OCI-LY7 (cell line): ENCODE data around the gene SMPD3. TPM values are rescaled to one million over a fixed set of nuclear protein-coding genes. Genes with fewer than 3 reads are reported as not detected.

Source experiments
- BruUV-seq: library from RNA; stranded (reverse); fragments of 400-500 nt; replicated peaks from 2 replicates; lab custom pipeline; 2021; lab: Mats Ljungman, UMichigan
- CTCF ChIA-PET: fragments of 300-600 bp; sonication (Branson Sonifier 250); formaldehyde crosslinking; loops from one replicate; lab custom pipeline; 2022; ENCODE audit warnings: antibody characterized with exemption; ENCODE audit not compliant: unreplicated experiment; lab: Charles Lee
- POLR2A ChIA-PET: fragments of 300-600 bp; sonication (Branson Sonifier 250); formaldehyde crosslinking; loops from one replicate; lab custom pipeline; 2022; ENCODE audit warnings: antibody characterized with exemption; lab: Charles Lee
- DNase-seq: peaks from one replicate; pipeline ENCODE4 v3.0.0-alpha.2; 2015; ENCODE audit warnings: low spot score
- H2AFZ ChIP-seq: fragments of 200-600 bp; sonication (generic), shearing (Covaris generic); 2 replicates; pipeline ENCODE4 v1.6.1; 2014; ENCODE audit warnings: mild to moderate bottlenecking, antibody characterized with exemption, low read length, moderate library complexity
- H3K27ac ChIP-seq: fragments of 200-600 bp; sonication (generic); 2 replicates; pipeline ENCODE4 v1.5.1; 2014; ENCODE audit warnings: mixed run types, low read depth, mild to moderate bottlenecking, moderate library complexity, low read length, inconsistent platforms; ENCODE audit not compliant: poor library complexity, severe bottlenecking
- H3K36me3 ChIP-seq: fragments of 200-600 bp; sonication (generic); 2 replicates; pipeline ENCODE4 v1.6.1; 2014; ENCODE audit warnings: mild to moderate bottlenecking, antibody characterized with exemption, low read length, moderate library complexity, mixed read lengths; ENCODE audit not compliant: insufficient read depth
- H3K4me1 ChIP-seq: fragments of 200-600 bp; sonication (generic); 2 replicates; pipeline ENCODE4 v1.5.1; 2014; ENCODE audit warnings: mild to moderate bottlenecking, low read length; ENCODE audit not compliant: insufficient read depth, poor library complexity, severe bottlenecking
- H3K4me2 ChIP-seq: fragments of 200-600 bp; sonication (generic); 2 replicates; pipeline ENCODE4 v1.6.1; 2014; ENCODE audit warnings: mild to moderate bottlenecking, low read length
- H3K4me3 ChIP-seq: fragments of 200-600 bp; sonication (generic); 2 replicates; pipeline ENCODE4 v1.5.1; 2014; ENCODE audit warnings: mild to moderate bottlenecking, low read depth, low read length; ENCODE audit not compliant: poor library complexity, severe bottlenecking
- H3K79me2 ChIP-seq: fragments of 200-600 bp; sonication (generic); 2 replicates; pipeline ENCODE4 v1.6.1; 2016; ENCODE audit warnings: low read depth, mild to moderate bottlenecking, low read length, moderate library complexity, mixed read lengths; ENCODE audit not compliant: insufficient read depth
- H3K9me2 ChIP-seq: fragments of 200-600 bp; sonication (generic); 2 replicates; pipeline ENCODE4 v1.6.1; 2016; ENCODE audit warnings: mild to moderate bottlenecking, low read length, mixed read lengths; ENCODE audit not compliant: insufficient read depth
- H3K9me3 ChIP-seq: fragments of 200-600 bp; sonication (generic); 2 replicates; pipeline ENCODE4 v1.6.1; 2014; ENCODE audit warnings: mild to moderate bottlenecking, mixed run types, low read length, mixed read lengths
- H4K20me1 ChIP-seq: fragments of 200-600 bp; sonication (generic); 2 replicates; pipeline ENCODE4 v1.6.1; 2014; ENCODE audit warnings: mild to moderate bottlenecking, antibody characterized with exemption, low read length, moderate library complexity, mixed read lengths; ENCODE audit not compliant: insufficient read depth
- CTCF ChIP-seq: fragments of 200-600 bp; sonication (generic); conservative IDR thresholded peaks from 2 replicates; pipeline ENCODE4 v1.5.1; 2014; ENCODE audit warnings: mild to moderate bottlenecking, antibody characterized with exemption, low read length, moderate library complexity, mixed read lengths
- EZH2phosphoT487 ChIP-seq: fragments of 200-600 bp; sonication (generic); IDR thresholded peaks from 2 replicates; pipeline ENCODE4 v1.6.1; 2018; ENCODE audit warnings: low read depth, borderline replicate concordance, mild to moderate bottlenecking, mixed run types, antibody characterized with exemption, low read length, moderate library complexity, mixed read lengths
- intact Hi-C: fragments of 100-400 bp; cut with micrococcal nuclease; formaldehyde crosslinking; loops from one replicate; pipeline ENCODE4 v1.10.0; 2022; ENCODE audit not compliant: unreplicated experiment
- total RNA-seq, 2 experiments: library from RNA; depleted of rRNA in 1 of 2; stranded (reverse); fragments of >200 nt in 1 of 2; shearing (Covaris generic) in 1 of 2; gene quantifications; 2 replicates each; pipeline ENCODE4 v1.2.3, GENCODE V29; 2014 to 2022

SMPD3 gene
- total RNA-seq, 2 experiments from 2014 or later, result 0.16 to 0.51 TPM

GRCh38 chr16:68425498-68426346 lies 22.6 kb downstream of the SMPD3 start:
- ChIA-PET CTCF (no interaction called here), POLR2A (no interaction called here)
- no peaks in the 10 kb centered on the region for H3K36me3 ChIP-seq
- H3K9me2 ChIP-seq, result no peaks in the 10 kb centered on the region
- intact Hi-C loops, result no loop called here
- H3K9me3 ChIP-seq, result no peaks in the 10 kb centered on the region
- no peaks in the 10 kb centered on the region for H4K20me1 ChIP-seq
- H3K4me3 ChIP-seq, result no peak overlapping the region
- no peaks in the 10 kb centered on the region for H3K79me2 ChIP-seq
- TF ChIP-seq EZH2phosphoT487 (no peak), CTCF (no peak)
- H2AFZ ChIP-seq, result no peak overlapping the region
- no peak for DNase-seq
- H3K4me2 ChIP-seq, result no peak overlapping the region
- H3K27ac ChIP-seq, result no peak overlapping the region
- no TSS peak for BruUV-seq
- no peaks in the 10 kb centered on the region for H3K4me1 ChIP-seq

GRCh38 chr16:68423771-68424170 lies 24.5 kb downstream of the SMPD3 start:
- CTCF ChIA-PET, result no interaction called here
- POLR2A ChIA-PET, result no interaction called here
- DNase-seq, result no peak
- Histone ChIP-seq H3K9me2 (no peaks in the 10 kb centered on the region), H3K9me3 (no peaks in the 10 kb centered on the region), H3K4me2 (no peak overlapping the region), H3K79me2 (no peaks in the 10 kb centered on the region), H3K36me3 (no peaks in the 10 kb centered on the region), H3K4me3 (no peak overlapping the region), H3K4me1 (peaks cover under 1% of the 10 kb centered on the region), H4K20me1 (no peaks in the 10 kb centered on the region), H3K27ac (no peak overlapping the region), H2AFZ (no peak overlapping the region)
- intact Hi-C loops, result no loop called here
- TF ChIP-seq CTCF (no peak), EZH2phosphoT487 (no peak)
- BruUV-seq, result no TSS peak

DNA sequence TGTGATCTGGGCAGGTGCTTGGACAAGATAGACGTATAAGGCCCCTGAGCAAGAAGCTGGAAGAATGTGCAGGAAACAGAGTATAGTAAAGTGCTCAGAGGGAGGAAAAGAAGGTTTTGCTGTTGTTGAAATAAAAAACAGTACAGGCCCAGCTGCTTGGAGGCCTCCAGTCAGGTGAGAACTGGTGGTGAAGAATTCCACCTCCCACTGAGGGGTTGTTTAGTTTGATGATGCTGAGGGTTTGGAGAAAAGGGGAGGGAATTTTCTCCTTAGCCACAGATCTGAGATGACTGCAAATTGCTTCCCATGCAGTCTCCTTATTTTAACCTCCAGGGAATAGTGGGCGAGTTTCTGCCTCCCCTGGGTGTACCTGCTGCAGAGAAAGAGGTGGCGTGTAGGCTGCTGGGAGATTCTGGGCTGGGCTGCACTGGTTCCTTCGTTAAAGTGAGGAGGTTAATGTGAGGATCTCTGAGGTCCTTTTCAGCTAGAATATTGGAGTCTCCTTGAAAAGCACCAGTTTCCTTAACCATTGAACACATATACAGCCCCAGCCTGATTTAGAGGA lies 25.8 kb downstream of the SMPD3 start:
- Histone ChIP-seq H2AFZ (no peak overlapping the region), H3K9me3 (no peaks in the 10 kb centered on the region), H3K36me3 (no peaks in the 10 kb centered on the region), H4K20me1 (no peaks in the 10 kb centered on the region), H3K4me2 (no peak overlapping the region), H3K9me2 (no peaks in the 10 kb centered on the region), H3K4me3 (no peak overlapping the region), H3K4me1 (peaks cover 13% of the 10 kb centered on the region), H3K79me2 (no peaks in the 10 kb centered on the region), H3K27ac (no peak overlapping the region)
- ChIA-PET CTCF (no interaction called here), POLR2A (no interaction called here)
- intact Hi-C loops, result no loop called here
- no TSS peak for BruUV-seq
- no peak for DNase-seq
- no peak for TF ChIP-seq EZH2phosphoT487
- TF ChIP-seq CTCF, result no peak
